Transverse colon (tissue), 4 donors: ENCODE measurements around the gene USP48.

Experiments
- EP300 ChIP-seq: sonication (generic); formaldehyde crosslinking; IDR thresholded peaks from one replicate; pipeline ENCODE4 v1.6.1; 2017; ENCODE audit warnings: antibody characterized with exemption, low read depth
- POLR2A ChIP-seq: fragments of 450-650 bp; IDR thresholded peaks from one replicate; pipeline ENCODE4 v1.6.1; 2016; ENCODE audit warnings: antibody characterized with exemption, mild to moderate bottlenecking, moderate library complexity
- POLR2AphosphoS5 ChIP-seq, 3 donors: sonication (generic); formaldehyde crosslinking; IDR thresholded peaks; one replicate each; pipeline ENCODE4 v1.6.1; 2016; ENCODE audit warnings: antibody characterized with exemption in 3 of 3
- TF ChIP-seq, protein P1 (sequence below), 5 experiments: fragments of 200-600 bp in 3 of 5; fragments of 450-650 bp in 2 of 5; sonication (generic) in 3 of 5; IDR thresholded peaks; 1 replicate in 2 of 5; 2 replicates in 3 of 5; pipeline ENCODE4 v1.5.1; 2016 to 2017; ENCODE audit warnings: antibody characterized with exemption in 5 of 5, inconsistent platforms in 3 of 5, mild to moderate bottlenecking in 2 of 5, moderate library complexity in 1 of 5

GRCh38 chr1:21775985-21776562 is 6.9 kb downstream of the USP48 start:
- TF ChIP-seq, protein P1, sequence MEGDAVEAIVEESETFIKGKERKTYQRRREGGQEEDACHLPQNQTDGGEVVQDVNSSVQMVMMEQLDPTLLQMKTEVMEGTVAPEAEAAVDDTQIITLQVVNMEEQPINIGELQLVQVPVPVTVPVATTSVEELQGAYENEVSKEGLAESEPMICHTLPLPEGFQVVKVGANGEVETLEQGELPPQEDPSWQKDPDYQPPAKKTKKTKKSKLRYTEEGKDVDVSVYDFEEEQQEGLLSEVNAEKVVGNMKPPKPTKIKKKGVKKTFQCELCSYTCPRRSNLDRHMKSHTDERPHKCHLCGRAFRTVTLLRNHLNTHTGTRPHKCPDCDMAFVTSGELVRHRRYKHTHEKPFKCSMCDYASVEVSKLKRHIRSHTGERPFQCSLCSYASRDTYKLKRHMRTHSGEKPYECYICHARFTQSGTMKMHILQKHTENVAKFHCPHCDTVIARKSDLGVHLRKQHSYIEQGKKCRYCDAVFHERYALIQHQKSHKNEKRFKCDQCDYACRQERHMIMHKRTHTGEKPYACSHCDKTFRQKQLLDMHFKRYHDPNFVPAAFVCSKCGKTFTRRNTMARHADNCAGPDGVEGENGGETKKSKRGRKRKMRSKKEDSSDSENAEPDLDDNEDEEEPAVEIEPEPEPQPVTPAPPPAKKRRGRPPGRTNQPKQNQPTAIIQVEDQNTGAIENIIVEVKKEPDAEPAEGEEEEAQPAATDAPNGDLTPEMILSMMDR (IDR thresholded peaks at IDR 0.05): no peak
- TF ChIP-seq POLR2A (no peak), EP300 (no peak), POLR2AphosphoS5 (IDR thresholded peaks at IDR 0.05) (no peak)
